ENCODE measurements around the gene BRF1. TPM values are rescaled to one million over a fixed set of nuclear protein-coding genes. Genes with fewer than 3 reads are reported as not detected.
"Not testable (repeated sequence)": the region's sequence is repeated elsewhere in the genome, so short reads cannot be mapped to it uniquely, and the experiment has no call there.

Gene BRF1
- total and polyA plus RNA-seq, 2 donors: 14.7 to 29.8 TPM

DNA sequence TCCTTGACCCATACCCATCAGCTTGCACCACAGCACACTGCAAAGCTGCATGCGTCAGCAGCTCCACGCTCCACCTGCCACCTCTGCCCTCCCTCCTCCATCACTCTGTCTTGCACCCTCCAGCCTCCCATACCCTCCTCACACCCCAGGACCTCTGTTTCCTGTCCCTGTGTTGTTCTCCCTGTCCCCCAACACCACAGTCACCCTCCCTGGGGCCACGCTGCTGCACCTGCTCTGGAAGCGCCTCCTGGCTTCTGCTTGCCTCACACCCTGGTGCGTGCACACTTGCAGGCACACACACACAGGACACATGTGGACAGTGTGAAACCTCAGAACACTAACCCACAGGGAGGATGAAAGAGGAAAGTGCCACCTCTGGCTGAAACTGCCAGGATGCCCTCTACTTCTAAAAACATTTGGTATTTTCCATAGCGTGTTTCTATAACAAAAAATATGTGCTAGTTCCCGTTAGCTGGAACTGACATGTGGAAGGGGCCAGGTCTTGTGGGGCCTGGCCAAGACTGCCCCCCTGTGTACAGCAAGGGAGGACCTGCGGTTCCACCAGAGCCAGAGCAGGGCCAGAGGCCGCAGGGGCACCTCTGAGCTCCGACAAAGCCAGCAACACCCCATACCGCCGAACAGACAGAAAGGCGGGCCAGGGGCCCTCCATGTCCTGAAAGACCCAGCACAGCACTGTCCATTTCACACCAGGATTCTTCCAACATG lies 10.0 kb downstream of the BRF1 start:
- no peak overlapping the region for H3K27ac ChIP-seq (ENCODE audit: low read depth in 1 of 2, low read length in 1 of 2)
- DNase-seq (ENCODE audit: low read depth in 6 of 9, low spot score in 9 of 9): no peak
- H3K27me3 ChIP-seq (ENCODE audit: control insufficient read depth in 2 of 2, insufficient read depth in 1 of 2, low read length in 1 of 2): no peaks in the 10 kb centered on the region
- H3K4me1 ChIP-seq (ENCODE audit: control insufficient read depth in 2 of 2, insufficient read depth in 2 of 2, low read length in 2 of 2): peaks cover 13 to 39% of the 10 kb centered on the region in 2 donors
- peaks cover 0 to 3% of the 10 kb centered on the region in 2 donors for H3K36me3 ChIP-seq (ENCODE audit: control insufficient read depth in 2 of 2, insufficient read depth in 2 of 2, low read length in 1 of 2)
- peaks cover 0 to 4% of the 10 kb centered on the region in 2 donors for H3K9me3 ChIP-seq (ENCODE audit: control insufficient read depth in 2 of 2, insufficient read depth in 1 of 2, low read length in 1 of 2)
- H3K4me3 ChIP-seq (ENCODE audit: low read length in 2 of 2): no peak overlapping the region
- WGBS: 45% methylated on average over 13 of the region's 13 CpGs

DNA sequence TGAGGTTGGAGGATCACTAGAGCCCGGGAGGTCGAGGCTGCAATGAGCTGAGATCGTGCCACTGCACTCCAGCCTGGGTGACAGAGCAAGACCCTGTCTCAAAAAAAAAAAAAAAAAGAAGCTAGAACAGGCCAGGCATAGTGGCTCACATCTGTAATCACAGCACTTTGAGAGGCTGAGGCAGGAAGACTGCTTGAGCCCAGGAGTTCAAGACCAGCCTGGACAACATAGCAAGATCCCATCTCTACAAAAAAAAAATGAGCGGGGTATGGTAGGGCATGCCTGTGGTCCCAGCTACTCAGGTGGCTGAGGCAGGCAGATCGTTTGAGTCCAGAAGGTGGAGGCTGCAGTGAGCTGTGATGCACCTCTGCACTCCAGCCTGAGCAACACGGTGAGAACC lies 11.9 kb downstream of the BRF1 start:
- 96% methylated on average over 6 of the region's 6 CpGs for WGBS
- DNase-seq (ENCODE audit: low read depth in 6 of 9, low spot score in 9 of 9): not testable (repeated sequence)

DNA sequence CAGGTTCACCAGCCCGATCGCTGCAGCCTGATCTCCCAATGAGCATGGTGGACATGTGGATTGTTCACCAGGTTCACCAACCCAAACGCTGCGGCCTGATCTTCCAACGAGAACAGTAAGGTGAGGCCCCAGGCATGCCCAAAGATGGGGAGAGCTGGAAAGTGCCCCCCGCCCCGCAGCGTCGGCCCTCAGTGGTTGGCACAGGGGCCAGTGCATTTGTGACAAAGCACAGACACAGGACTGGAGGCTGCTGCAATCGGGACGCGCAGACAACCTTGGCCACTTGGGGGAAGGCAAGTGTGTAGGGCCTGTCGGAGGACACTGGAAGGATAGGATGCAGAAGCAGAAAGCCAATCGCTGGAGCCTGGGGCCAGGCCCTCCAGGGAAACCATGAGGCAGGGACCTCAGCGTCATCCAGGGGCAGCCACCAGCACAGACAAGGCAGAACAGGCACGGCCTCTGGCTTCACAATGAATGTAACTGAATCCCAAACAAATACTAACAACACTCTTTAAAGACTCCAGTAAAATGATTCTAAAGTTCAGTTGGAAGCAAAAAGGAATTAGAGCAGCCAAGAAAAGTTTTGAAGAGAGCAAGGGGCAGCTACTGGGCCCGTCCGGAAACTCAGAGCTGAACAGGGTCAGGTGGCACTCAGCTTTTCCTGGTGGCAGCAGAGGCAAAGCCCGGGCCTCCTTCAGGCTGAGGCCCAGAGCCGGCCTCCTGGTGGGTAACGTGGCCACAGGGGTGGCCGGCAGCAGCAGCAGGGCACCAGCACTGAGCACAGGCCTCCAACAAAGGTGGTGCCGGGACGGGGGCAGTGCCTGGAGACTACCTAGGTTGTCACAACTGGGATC lies 13.3 kb downstream of the BRF1 start:
- DNase-seq (ENCODE audit: low read depth in 6 of 9, low spot score in 9 of 9): no peak
- H3K4me1 ChIP-seq (ENCODE audit: control insufficient read depth in 2 of 2, insufficient read depth in 2 of 2, low read length in 2 of 2): peaks cover 0 to 27% of the 10 kb centered on the region in 2 donors

More for the DNA sequence above, 11.9 kb downstream of the BRF1 start:
- H3K9me3 ChIP-seq (ENCODE audit: control insufficient read depth in 2 of 2, insufficient read depth in 1 of 2, low read length in 1 of 2); H3K27me3 ChIP-seq (ENCODE audit: control insufficient read depth in 2 of 2, insufficient read depth in 1 of 2, low read length in 1 of 2); H3K36me3 ChIP-seq (ENCODE audit: control insufficient read depth in 2 of 2, insufficient read depth in 2 of 2, low read length in 1 of 2); H3K27ac ChIP-seq (ENCODE audit: low read depth in 1 of 2, low read length in 1 of 2); H3K4me3 ChIP-seq (ENCODE audit: low read length in 2 of 2): not testable (repeated sequence)
- peaks cover 2 to 28% of the 10 kb centered on the region in 2 donors for H3K4me1 ChIP-seq (ENCODE audit: control insufficient read depth in 2 of 2, insufficient read depth in 2 of 2, low read length in 2 of 2)

DNA sequence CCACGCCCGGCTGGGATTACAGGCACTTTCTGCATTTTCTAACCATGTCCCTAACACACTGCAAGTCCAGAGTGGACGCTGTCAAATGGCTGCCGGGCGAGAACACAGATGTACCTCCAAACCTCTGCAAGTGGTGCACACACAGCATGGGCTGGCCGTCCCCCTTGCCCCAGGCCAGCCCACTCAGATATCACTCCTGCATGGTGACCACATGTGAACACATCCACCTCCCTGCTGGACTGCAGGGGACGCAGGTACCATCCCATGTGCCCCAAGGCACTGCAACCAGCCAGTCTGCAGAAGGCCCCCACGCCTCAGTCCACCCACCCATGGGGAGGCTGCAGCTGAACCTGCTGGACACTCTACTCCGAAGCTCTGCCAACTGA lies 14.0 kb downstream of the BRF1 start:
- no peak for DNase-seq (ENCODE audit: low read depth in 6 of 9, low spot score in 9 of 9)
- Histone ChIP-seq H3K27ac (ENCODE audit: low read depth in 1 of 2, low read length in 1 of 2) (no peak overlapping the region), H3K4me1 (ENCODE audit: control insufficient read depth in 2 of 2, insufficient read depth in 2 of 2, low read length in 2 of 2) (peaks cover 0 to 29% of the 10 kb centered on the region in 2 donors), H3K9me3 (ENCODE audit: control insufficient read depth in 2 of 2, insufficient read depth in 1 of 2, low read length in 1 of 2) (peaks cover 0 to 4% of the 10 kb centered on the region in 2 donors), H3K36me3 (ENCODE audit: control insufficient read depth in 2 of 2, insufficient read depth in 2 of 2, low read length in 1 of 2) (peaks cover 0 to 3% of the 10 kb centered on the region in 2 donors), H3K27me3 (ENCODE audit: control insufficient read depth in 2 of 2, insufficient read depth in 1 of 2, low read length in 1 of 2) (no peaks in the 10 kb centered on the region), H3K4me3 (ENCODE audit: low read length in 2 of 2) (no peak overlapping the region)
- 98% methylated on average over 9 of the region's 9 CpGs for WGBS

More for the DNA sequence above, 13.3 kb downstream of the BRF1 start:
- WGBS: 96% methylated on average over 24 of the region's 24 CpGs
- Histone ChIP-seq H3K9me3 (ENCODE audit: control insufficient read depth in 2 of 2, insufficient read depth in 1 of 2, low read length in 1 of 2) (peaks cover 0 to 4% of the 10 kb centered on the region in 2 donors), H3K4me3 (ENCODE audit: low read length in 2 of 2) (no peak overlapping the region), H3K27me3 (ENCODE audit: control insufficient read depth in 2 of 2, insufficient read depth in 1 of 2, low read length in 1 of 2) (no peaks in the 10 kb centered on the region), H3K36me3 (ENCODE audit: control insufficient read depth in 2 of 2, insufficient read depth in 2 of 2, low read length in 1 of 2) (peaks cover 0 to 3% of the 10 kb centered on the region in 2 donors), H3K27ac (ENCODE audit: low read depth in 1 of 2, low read length in 1 of 2) (no peak overlapping the region)

DNA sequence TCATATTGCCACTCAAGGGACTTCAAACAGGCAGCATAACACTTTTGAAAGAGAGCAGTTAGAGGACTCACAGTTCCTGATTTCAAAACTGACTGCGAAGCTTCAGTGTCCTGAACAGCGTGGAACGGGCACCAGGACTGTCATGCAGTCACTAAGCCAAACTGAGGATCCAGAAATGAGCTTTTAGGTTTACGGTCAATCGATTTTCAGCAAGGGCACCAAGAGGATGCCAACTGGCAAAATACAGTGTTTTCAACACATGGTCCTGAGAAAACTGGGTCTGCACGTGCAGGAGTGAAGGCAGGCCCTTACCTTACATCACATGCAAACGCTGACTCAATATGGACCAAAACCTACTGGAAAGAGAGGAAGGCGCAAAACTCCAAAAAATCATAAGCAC lies 15.6 kb downstream of the BRF1 start:
- DNase-seq (ENCODE audit: low read depth in 6 of 9, low spot score in 9 of 9): no peak
- peaks cover 0 to 10% of the 10 kb centered on the region in 2 donors for H3K36me3 ChIP-seq (ENCODE audit: control insufficient read depth in 2 of 2, insufficient read depth in 2 of 2, low read length in 1 of 2)
- WGBS: 98% methylated on average over 8 of the region's 8 CpGs
- no peaks in the 10 kb centered on the region for H3K9me3 ChIP-seq (ENCODE audit: control insufficient read depth in 2 of 2, insufficient read depth in 1 of 2, low read length in 1 of 2)
- H3K4me1 ChIP-seq (ENCODE audit: control insufficient read depth in 2 of 2, insufficient read depth in 2 of 2, low read length in 2 of 2): peaks cover 0 to 23% of the 10 kb centered on the region in 2 donors
- H3K4me3 ChIP-seq (ENCODE audit: low read length in 2 of 2): no peak overlapping the region
- no peak overlapping the region for H3K27ac ChIP-seq (ENCODE audit: low read depth in 1 of 2, low read length in 1 of 2)
- no peaks in the 10 kb centered on the region for H3K27me3 ChIP-seq (ENCODE audit: control insufficient read depth in 2 of 2, insufficient read depth in 1 of 2, low read length in 1 of 2)

DNA sequence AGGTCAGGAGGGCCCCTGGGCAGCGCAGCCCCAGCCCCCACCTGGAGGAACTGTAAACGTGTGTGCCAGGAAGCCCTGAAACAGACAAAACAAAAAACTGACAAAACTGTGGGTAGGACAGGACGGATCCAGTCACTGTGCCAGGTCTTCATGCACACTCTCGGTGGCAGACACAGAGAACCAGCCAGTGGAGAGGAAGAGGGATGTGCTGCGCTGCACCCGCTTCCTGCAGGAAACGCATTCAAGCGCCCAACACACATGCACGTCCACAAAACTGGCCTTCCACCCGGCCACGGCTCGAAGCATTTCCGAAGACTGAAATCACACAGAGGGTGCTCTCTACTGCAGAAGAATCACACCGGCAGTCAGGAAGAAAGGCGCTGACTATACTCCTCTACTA lies 16.9 kb downstream of the BRF1 start:
- DNase-seq (ENCODE audit: low read depth in 6 of 9, low spot score in 9 of 9): peak in 2 of 9 donors; percentile 25 to 47
- peaks cover 0 to 10% of the 10 kb centered on the region in 2 donors for H3K36me3 ChIP-seq (ENCODE audit: control insufficient read depth in 2 of 2, insufficient read depth in 2 of 2, low read length in 1 of 2)
- H3K27me3 ChIP-seq (ENCODE audit: control insufficient read depth in 2 of 2, insufficient read depth in 1 of 2, low read length in 1 of 2): no peaks in the 10 kb centered on the region
- no peaks in the 10 kb centered on the region for H3K9me3 ChIP-seq (ENCODE audit: control insufficient read depth in 2 of 2, insufficient read depth in 1 of 2, low read length in 1 of 2)
- H3K4me1 ChIP-seq (ENCODE audit: control insufficient read depth in 2 of 2, insufficient read depth in 2 of 2, low read length in 2 of 2): peaks cover 0 to 23% of the 10 kb centered on the region in 2 donors
- WGBS: 23% methylated on average over 15 of the region's 15 CpGs
- H3K27ac ChIP-seq (ENCODE audit: low read depth in 1 of 2, low read length in 1 of 2): no peak overlapping the region
- no peak overlapping the region for H3K4me3 ChIP-seq (ENCODE audit: low read length in 2 of 2)

DNA sequence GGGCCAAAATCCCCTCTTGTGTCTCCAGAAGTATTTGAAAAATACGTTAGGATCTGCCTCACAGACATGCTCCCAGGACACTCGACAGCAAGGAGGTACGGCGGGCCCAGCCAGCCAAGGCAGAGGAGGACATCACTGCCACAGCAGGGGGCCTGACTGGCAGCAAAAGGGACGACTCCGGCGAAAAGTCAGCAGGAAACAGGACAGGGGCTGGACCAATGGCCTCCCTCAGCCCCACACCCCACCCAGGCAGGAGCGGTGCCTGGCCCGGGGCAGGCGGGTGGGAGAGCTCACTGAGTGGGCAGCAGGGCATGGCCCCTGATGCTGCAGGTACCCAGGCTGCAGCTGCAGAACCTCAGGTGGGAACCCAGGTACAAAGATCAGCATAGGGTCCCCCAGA lies 17.8 kb downstream of the BRF1 start:
- peaks cover 0 to 10% of the 10 kb centered on the region in 2 donors for H3K36me3 ChIP-seq (ENCODE audit: control insufficient read depth in 2 of 2, insufficient read depth in 2 of 2, low read length in 1 of 2)
- H3K27ac ChIP-seq (ENCODE audit: low read depth in 1 of 2, low read length in 1 of 2): no peak overlapping the region
- no peaks in the 10 kb centered on the region for H3K27me3 ChIP-seq (ENCODE audit: control insufficient read depth in 2 of 2, insufficient read depth in 1 of 2, low read length in 1 of 2)
- peaks cover 0 to 23% of the 10 kb centered on the region in 2 donors for H3K4me1 ChIP-seq (ENCODE audit: control insufficient read depth in 2 of 2, insufficient read depth in 2 of 2, low read length in 2 of 2)
- DNase-seq (ENCODE audit: low read depth in 6 of 9, low spot score in 9 of 9): no peak
- no peaks in the 10 kb centered on the region for H3K9me3 ChIP-seq (ENCODE audit: control insufficient read depth in 2 of 2, insufficient read depth in 1 of 2, low read length in 1 of 2)
- WGBS: 97% methylated on average over 10 of the region's 10 CpGs
- no peak overlapping the region for H3K4me3 ChIP-seq (ENCODE audit: low read length in 2 of 2)

DNA sequence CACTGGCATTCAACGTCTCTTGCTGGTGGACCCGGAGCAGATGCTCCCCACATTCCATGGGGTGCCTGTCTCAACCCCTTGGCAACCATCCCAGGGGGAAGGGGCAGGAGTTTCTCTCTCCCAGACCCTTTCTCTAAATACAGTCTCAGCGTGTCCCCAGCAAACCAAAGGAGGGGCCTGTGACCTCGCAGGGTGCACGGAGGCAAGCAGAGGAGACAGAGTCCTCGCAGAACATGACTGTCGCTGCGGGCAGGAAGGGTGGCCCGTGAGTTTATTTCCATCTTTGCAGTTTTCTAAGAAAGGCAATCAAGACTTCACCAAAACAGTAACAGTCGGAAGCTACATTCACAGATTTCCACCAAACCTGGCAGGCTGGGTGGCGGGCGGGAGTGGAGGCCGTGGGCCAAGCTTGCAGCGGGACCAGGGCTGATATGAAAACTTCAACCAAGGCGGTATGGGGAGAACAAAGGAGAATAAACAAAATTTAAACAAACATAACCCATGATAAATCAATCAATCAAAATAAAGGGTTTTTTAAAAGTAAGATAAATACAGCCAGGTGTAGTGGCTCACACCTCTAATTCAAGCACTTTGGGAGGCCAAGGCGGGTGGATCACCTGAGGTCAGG lies 18.6 kb downstream of the BRF1 start:
- 90% methylated on average over 16 of the region's 16 CpGs for WGBS
- no peak overlapping the region for H3K4me3 ChIP-seq (ENCODE audit: low read length in 2 of 2)

More for the DNA sequence above, 18.6 kb downstream of the BRF1 start:
- H3K27ac ChIP-seq (ENCODE audit: low read depth in 1 of 2, low read length in 1 of 2): no peak overlapping the region
- H3K27me3 ChIP-seq (ENCODE audit: control insufficient read depth in 2 of 2, insufficient read depth in 1 of 2, low read length in 1 of 2): no peaks in the 10 kb centered on the region
- H3K4me1 ChIP-seq (ENCODE audit: control insufficient read depth in 2 of 2, insufficient read depth in 2 of 2, low read length in 2 of 2): peaks cover 0 to 20% of the 10 kb centered on the region in 2 donors
- no peaks in the 10 kb centered on the region for H3K9me3 ChIP-seq (ENCODE audit: control insufficient read depth in 2 of 2, insufficient read depth in 1 of 2, low read length in 1 of 2)
- no peak for DNase-seq (ENCODE audit: low read depth in 6 of 9, low spot score in 9 of 9)
- H3K36me3 ChIP-seq (ENCODE audit: control insufficient read depth in 2 of 2, insufficient read depth in 2 of 2, low read length in 1 of 2): peaks cover 0 to 10% of the 10 kb centered on the region in 2 donors

Measured in thymus (tissue), 11 donors.